ENCODE data around the gene PCGF6.

The PCGF6 gene

DNA sequence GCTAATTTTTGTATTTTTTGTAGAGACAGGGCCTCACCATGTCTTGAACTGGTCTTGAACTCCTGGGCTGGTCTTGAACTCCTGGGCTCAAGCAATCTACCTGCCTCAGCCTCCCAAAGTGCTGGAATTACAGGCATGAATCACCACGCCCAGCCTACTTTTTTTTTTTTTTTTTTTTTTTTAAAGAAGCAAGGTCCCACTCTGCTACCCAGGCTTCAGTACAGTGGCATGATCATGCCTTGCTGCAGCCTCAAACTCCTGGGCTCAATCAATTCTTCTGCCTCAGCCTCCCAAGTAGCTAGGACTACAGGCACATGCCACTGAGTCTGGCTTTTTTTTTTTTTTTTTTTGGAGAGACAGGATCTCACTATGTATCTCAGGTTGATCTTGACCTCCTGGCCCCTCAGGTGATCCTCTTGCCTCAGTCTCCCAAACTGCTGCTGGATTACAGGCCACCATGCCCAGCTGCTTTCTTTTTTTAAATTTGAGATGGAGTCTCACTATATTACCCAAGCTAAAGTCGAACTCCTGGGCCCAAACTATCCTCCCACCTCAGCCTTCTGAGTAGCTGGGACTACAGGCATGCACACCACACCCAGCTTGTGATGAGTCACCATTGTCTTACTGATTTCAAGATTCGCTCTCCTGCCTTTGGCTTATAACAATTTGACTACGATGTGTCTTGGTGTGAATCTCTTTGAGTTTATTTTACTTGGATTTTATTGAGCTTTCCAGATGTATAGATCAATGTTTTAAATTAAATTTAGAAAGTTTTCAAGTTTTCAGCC is 96.2 kb downstream of the PCGF6 start:
- peak; percentile 4 for DNase-seq

DNA sequence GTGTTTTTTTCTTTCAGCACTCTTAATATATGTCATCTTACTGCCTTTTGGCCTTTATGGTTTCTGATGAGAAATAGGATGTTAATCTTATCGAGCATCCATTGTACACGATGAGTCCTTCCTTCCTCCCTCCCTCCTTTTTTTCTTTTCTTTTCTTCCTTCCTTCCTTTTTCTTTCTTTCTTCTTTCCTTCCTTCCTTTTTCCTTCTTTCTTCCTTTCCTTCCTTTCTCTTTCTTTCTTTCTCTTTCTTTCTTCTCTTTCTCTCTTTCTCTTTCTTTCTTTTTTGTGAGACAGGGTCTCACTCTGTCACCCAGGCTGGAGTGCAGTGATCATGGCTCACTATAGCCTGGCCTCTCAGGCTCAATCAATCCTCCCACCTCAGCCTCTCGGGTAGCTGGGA is 96.8 kb downstream of the PCGF6 start:
- DNase-seq, result no peak
